ENCODE results near the gene TAF9.

The TAF9 gene

DNA sequence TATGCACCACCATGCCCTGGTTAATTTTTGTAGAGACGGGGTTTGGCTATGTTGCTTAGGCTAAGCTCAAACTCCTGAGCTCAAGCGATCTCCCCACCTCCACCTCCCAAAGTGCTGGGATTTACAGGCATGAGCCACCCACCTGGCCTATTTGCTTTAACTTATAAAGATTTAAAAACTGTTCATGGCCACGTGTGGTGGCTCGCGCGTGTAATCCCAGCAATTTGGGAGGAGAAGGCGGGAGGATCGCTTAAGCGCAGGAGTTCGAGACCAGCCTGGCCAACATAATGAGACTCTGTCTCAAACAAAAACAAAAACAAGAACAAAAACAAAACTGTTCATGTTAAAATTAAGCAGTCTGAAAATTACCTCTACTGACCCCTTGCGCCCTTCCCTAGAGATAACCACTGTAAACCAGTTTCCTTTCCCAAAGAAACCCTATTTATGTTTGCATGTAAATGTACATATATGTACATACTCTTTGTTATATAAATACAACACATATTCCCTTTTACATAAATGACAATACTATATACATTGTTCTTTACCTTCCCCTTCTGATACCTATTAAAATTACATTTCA is 1.5 kb downstream of the TAF9 start:
- peak overlapping the region; percentile 91 for H3K4me3 ChIP-seq (ENCODE audit: low read depth, low read length)
- peak; percentile 29 for DNase-seq (ENCODE audit: low read depth)
- TF ChIP-seq, protein P1, sequence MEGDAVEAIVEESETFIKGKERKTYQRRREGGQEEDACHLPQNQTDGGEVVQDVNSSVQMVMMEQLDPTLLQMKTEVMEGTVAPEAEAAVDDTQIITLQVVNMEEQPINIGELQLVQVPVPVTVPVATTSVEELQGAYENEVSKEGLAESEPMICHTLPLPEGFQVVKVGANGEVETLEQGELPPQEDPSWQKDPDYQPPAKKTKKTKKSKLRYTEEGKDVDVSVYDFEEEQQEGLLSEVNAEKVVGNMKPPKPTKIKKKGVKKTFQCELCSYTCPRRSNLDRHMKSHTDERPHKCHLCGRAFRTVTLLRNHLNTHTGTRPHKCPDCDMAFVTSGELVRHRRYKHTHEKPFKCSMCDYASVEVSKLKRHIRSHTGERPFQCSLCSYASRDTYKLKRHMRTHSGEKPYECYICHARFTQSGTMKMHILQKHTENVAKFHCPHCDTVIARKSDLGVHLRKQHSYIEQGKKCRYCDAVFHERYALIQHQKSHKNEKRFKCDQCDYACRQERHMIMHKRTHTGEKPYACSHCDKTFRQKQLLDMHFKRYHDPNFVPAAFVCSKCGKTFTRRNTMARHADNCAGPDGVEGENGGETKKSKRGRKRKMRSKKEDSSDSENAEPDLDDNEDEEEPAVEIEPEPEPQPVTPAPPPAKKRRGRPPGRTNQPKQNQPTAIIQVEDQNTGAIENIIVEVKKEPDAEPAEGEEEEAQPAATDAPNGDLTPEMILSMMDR (IDR thresholded peaks at IDR 0.05; ENCODE audit: insufficient read depth, low read depth, low read length, missing control alignments): peak; percentile 22

DNA sequence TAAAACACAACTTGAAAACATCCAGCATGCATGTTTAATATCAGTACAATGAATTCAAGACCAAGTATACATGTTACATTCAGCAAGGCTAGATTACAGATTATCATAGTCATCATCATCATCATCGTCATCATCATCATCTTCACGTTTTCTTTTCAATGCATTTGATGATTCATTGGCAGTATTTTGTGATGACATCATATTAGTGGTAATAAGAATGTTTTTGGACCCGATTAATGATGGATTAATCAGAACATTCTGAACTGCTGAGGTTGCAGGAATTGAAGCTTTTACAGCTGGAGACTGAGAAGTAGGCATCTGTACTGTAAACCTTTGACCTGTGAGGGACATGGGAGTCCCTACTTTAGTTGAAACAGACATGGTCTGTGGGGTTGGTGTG is 4.5 kb downstream of the TAF9 start:
- TF ChIP-seq, protein P1 (IDR thresholded peaks at IDR 0.05; ENCODE audit: insufficient read depth, low read depth, low read length, missing control alignments): no peak
- no peak for DNase-seq (ENCODE audit: low read depth)
- H3K4me3 ChIP-seq (ENCODE audit: low read depth, low read length): no peak overlapping the region

DNA sequence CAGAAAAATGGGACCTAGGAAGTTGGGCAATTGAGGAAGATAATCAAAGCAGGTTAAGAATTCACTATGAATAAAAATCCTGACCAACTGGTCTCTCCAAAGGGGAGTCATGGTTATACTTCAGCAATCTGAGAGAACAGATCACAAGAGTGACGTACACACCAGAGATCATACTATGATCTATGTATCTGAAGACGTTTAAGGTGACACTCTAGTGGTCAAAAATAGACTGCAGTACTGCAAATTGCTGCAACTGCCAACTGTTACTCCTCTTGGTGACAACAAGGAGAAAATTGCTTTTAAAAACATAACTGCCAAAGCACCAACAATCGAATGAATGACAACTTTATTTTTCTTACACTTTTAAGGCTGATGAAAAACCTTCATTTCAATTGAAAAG is 4.9 kb downstream of the TAF9 start:
- H3K4me3 ChIP-seq (ENCODE audit: low read depth, low read length): no peak overlapping the region
- TF ChIP-seq, protein P1 (IDR thresholded peaks at IDR 0.05; ENCODE audit: insufficient read depth, low read depth, low read length, missing control alignments): peak; percentile 50
- DNase-seq (ENCODE audit: low read depth): peak; percentile 35

DNA sequence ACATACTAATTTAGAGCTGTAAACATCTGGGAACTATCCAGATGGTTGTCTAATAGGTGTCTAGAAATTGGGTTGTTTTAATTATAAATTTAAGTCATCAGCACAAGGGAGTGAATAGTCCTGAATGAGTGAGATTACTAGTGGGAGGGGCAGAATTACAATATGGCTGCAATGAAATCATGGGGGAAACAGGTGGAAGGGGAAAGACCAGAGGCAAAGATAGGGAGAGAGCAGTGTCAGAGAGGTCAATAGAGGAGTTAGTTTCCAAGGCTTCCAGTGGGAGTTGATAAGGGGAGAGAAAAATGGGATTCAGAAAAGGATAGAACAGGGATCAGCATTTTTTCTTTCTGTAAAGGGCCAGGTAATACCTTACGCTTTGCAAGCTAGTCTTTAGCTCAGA is 8.9 kb downstream of the TAF9 start:
- TF ChIP-seq, protein P1 (IDR thresholded peaks at IDR 0.05; ENCODE audit: insufficient read depth, low read depth, low read length, missing control alignments): no peak
- no peak overlapping the region for H3K4me3 ChIP-seq (ENCODE audit: low read depth, low read length)
- DNase-seq (ENCODE audit: low read depth): no peak

DNA sequence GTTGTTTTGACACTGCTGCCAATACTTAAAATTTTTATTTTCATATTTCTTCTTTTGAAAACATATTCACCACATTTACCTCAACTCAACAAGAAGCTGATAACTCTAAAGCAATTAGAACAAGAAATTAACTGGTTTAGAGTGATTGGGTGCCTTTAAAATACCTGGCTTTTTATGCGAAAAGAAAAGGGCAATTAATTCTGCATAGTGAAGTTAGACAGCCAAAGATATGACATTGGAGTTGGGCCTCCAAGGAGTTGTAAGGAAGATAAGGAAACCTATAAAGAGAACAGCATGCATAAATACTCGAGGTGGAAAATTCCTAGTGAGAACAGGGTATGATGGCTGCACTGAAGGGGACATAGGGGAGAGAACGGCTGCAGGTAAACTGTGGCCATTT is 9.6 kb downstream of the TAF9 start:
- TF ChIP-seq, protein P1 (IDR thresholded peaks at IDR 0.05; ENCODE audit: insufficient read depth, low read depth, low read length, missing control alignments): no peak
- no peak for DNase-seq (ENCODE audit: low read depth)
- H3K4me3 ChIP-seq (ENCODE audit: low read depth, low read length): no peak overlapping the region

DNA sequence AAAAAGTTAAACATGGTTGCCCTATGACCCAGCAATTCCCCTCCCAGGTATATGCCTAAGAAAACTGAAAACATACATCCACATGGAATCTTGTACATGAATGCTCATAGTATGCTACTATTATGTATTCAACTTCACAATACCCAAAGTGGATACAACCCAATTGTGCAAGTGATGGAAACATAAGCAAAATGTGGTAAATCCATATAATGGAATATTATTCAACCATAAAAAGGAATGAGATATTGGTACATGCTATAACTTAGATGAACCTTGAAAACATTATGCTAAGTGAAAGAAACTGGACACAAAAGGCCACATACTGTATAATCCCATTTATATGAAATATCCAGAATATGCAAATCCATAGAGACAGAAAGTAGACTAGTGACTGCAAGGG is 18.7 kb downstream of the TAF9 start:
- no peak overlapping the region for H3K4me3 ChIP-seq (ENCODE audit: low read depth, low read length)
- TF ChIP-seq, protein P1 (IDR thresholded peaks at IDR 0.05; ENCODE audit: insufficient read depth, low read depth, low read length, missing control alignments): no peak
- DNase-seq (ENCODE audit: low read depth): no peak

DNA sequence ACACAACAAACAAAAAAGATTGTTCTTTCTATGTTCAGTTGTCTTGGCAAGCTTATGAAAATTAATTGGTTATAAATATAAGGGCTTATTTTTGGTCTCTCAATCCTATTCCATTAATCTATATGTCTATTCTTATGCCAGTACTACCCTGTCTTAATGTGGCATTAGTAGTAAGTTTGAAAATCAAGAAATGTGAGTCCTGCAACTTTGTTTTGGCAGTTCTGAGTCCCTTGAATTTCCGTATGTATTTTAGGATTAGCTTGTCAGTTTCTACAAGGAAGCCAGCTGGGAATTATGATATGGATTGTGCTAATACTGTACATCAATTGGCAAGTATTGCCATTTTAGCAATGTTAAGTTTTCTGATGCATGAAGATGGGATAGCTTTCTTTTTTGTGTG is 26.2 kb downstream of the TAF9 start:
- TF ChIP-seq, protein P1 (IDR thresholded peaks at IDR 0.05; ENCODE audit: insufficient read depth, low read depth, low read length, missing control alignments): no peak
- no peak for DNase-seq (ENCODE audit: low read depth)
- no peak overlapping the region for H3K4me3 ChIP-seq (ENCODE audit: low read depth, low read length)
